Measurements from ENCODE around the gene LSM4.
A peak's percentile ranks its signal among the peaks of the same experiment; 100 is the strongest.

GRCh38 chr19:18301718-18302111, 21.2 kb downstream of the LSM4 start:
- TF ChIP-seq, protein P1, sequence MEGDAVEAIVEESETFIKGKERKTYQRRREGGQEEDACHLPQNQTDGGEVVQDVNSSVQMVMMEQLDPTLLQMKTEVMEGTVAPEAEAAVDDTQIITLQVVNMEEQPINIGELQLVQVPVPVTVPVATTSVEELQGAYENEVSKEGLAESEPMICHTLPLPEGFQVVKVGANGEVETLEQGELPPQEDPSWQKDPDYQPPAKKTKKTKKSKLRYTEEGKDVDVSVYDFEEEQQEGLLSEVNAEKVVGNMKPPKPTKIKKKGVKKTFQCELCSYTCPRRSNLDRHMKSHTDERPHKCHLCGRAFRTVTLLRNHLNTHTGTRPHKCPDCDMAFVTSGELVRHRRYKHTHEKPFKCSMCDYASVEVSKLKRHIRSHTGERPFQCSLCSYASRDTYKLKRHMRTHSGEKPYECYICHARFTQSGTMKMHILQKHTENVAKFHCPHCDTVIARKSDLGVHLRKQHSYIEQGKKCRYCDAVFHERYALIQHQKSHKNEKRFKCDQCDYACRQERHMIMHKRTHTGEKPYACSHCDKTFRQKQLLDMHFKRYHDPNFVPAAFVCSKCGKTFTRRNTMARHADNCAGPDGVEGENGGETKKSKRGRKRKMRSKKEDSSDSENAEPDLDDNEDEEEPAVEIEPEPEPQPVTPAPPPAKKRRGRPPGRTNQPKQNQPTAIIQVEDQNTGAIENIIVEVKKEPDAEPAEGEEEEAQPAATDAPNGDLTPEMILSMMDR (IDR thresholded peaks at IDR 0.05) = peak in 1 of 5 experiments; percentile 10
- TF ChIP-seq EP300 (IDR thresholded peaks at IDR 0.05; ENCODE audit: low read depth) (no peak), POLR2AphosphoS5 (IDR thresholded peaks at IDR 0.05) (no peak)
